ENCODE results near the gene NUB1. TPM values are rescaled to one million over a fixed set of nuclear protein-coding genes. Genes with fewer than 3 reads are reported as not detected.
A peak's percentile ranks its signal among the peaks of the same experiment; 100 is the strongest.
"Not testable (repeated sequence)": the region's sequence is repeated elsewhere in the genome, so short reads cannot be mapped to it uniquely, and the experiment has no call there.

NUB1 gene
- total RNA-seq, 4 donors from 2014 or later = 45.9 to 59.1 (median 53.0) TPM

DNA sequence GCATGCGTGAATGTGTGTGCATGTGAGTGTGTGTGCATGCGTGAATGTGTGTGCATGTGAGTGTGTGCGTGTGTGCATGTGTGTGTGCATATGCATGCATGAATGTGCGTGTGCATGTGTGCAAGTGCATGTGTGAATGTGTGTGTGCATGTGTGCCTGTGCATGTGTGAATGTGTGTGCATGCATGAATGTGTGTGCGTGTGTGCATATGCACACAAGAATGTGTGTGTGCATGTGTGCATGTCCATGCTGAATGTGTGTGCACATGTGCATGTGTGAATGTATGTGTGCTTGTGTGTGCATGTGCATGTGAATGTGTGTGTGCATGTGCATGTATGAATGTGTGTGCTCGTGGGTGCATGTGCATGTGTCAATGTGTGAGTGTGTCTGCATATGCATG is 42.1 kb upstream of the NUB1 start:
- 94% methylated on average over 6 of the region's 6 CpGs for WGBS
- Histone ChIP-seq H3K27me3 (peaks cover 0 to 32% (median 7%) of the 10 kb centered on the region in 4 donors), H3K36me3 (no peaks in the 10 kb centered on the region), H3K9me3 (peaks cover 0 to 5% (median 0%) of the 10 kb centered on the region in 4 donors), H3K4me1 (peaks cover 10 to 13% (median 12%) of the 10 kb centered on the region in 4 donors), H3K4me3 (no peak overlapping the region), H3K27ac (replicated peaks in 1 of 4) (no peak overlapping the region)
- no peak for DNase-seq (ENCODE audit: extremely low spot score)
- TF ChIP-seq, protein P1, sequence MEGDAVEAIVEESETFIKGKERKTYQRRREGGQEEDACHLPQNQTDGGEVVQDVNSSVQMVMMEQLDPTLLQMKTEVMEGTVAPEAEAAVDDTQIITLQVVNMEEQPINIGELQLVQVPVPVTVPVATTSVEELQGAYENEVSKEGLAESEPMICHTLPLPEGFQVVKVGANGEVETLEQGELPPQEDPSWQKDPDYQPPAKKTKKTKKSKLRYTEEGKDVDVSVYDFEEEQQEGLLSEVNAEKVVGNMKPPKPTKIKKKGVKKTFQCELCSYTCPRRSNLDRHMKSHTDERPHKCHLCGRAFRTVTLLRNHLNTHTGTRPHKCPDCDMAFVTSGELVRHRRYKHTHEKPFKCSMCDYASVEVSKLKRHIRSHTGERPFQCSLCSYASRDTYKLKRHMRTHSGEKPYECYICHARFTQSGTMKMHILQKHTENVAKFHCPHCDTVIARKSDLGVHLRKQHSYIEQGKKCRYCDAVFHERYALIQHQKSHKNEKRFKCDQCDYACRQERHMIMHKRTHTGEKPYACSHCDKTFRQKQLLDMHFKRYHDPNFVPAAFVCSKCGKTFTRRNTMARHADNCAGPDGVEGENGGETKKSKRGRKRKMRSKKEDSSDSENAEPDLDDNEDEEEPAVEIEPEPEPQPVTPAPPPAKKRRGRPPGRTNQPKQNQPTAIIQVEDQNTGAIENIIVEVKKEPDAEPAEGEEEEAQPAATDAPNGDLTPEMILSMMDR (IDR thresholded peaks at IDR 0.05) = no peak
- intact Hi-C loops (cut with DNase I) = no loop called here

GRCh38 chr7:151299940-151300645 is 41.5 kb upstream of the NUB1 start:
- H3K9me3 ChIP-seq = peaks cover 0 to 5% (median 0%) of the 10 kb centered on the region in 4 donors
- no peak for DNase-seq (ENCODE audit: extremely low spot score)
- TF ChIP-seq POLR2AphosphoS5 (IDR thresholded peaks at IDR 0.05) = no peak
- intact Hi-C loops (cut with DNase I) = loop anchor here (5.0 kb wide), 1 partner anchor 128 kb away; no protein-coding TSS in a partner anchor
- no peak overlapping the region for H3K4me3 ChIP-seq
- WGBS = 88% methylated on average over 6 of the region's 7 CpGs
- H3K4me1 ChIP-seq = peaks cover 10 to 13% (median 12%) of the 10 kb centered on the region in 4 donors
- H3K27ac ChIP-seq (replicated peaks in 1 of 4) = no peak overlapping the region
- peaks cover 0 to 37% (median 10%) of the 10 kb centered on the region in 4 donors for H3K27me3 ChIP-seq
- no peaks in the 10 kb centered on the region for H3K36me3 ChIP-seq

DNA sequence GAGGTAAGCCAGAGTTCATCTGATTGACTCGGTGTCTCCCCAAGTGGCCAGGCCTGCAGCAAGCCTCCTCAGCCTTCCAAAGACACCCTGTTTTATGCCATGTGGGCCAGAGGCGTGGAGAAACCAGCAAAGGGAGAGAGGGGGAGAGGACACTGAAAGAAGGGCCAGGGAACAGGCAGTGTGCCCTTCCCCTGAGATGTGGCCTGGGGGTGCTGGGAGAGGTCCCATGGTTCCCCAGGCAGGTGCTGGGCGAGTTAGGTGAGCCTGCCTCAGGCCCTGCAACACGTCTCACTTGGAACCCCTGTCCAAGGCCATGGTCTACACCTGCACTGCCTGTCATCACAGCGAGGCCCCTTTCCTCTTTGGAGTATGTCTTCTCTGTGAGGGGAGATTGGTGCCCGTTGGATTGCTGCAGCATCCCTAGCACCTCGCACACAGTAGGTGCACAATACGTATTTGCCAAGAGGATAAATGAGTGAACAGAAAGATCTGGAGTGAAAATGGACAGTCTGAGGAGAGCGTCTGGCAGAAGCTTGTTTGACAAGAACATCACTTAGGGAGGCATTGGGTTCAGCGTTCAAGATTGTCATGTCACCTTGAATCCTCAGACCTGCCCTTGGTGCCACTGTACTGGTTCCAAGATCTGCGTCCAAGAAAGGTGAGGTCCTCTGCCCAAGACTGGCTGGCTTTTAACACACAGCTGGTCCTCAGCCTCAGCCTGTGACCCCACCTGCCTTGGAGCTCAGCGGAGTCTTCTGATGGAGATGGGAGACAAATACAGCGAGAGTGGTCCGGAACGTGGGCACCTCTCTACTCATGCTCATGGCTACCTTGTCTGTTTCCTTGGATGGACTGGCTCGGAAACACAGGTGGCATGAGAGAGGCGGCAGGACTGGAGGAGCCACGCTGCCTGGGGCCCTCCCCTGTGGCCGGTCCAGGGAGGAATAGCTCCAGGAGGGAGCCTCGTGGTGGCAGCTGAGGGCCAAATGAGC is 39.8 kb upstream of the NUB1 start:
- Histone ChIP-seq H3K36me3 (no peaks in the 10 kb centered on the region), H3K9me3 (no peaks in the 10 kb centered on the region), H3K4me3 (no peak overlapping the region), H3K27me3 (peaks cover 0 to 51% (median 11%) of the 10 kb centered on the region in 4 donors), H3K27ac (replicated peaks in 1 of 4) (no peak overlapping the region), H3K4me1 (peaks cover 10 to 13% (median 12%) of the 10 kb centered on the region in 4 donors)
- DNase-seq (ENCODE audit: extremely low spot score) = no peak
- no peak for TF ChIP-seq EP300 (IDR thresholded peaks at IDR 0.05)
- TF ChIP-seq POLR2AphosphoS5 (IDR thresholded peaks at IDR 0.05) = no peak
- TF ChIP-seq, protein P1 (IDR thresholded peaks at IDR 0.05) = no peak
- TF ChIP-seq POLR2A (IDR thresholded peaks at IDR 0.05; ENCODE audit: low read depth) = no peak
- WGBS = 77% methylated on average over 20 of the region's 20 CpGs
- intact Hi-C loops (cut with DNase I) = loop anchor here (2.0 to 5.0 kb wide), 3 partner anchors 57 to 177 kb away; no protein-coding TSS in a partner anchor

- 78% methylated on average over 18 of the region's 19 CpGs for WGBS
- not testable (repeated sequence) for H3K4me3 ChIP-seq; H3K9me3 ChIP-seq; H3K27ac ChIP-seq (replicated peaks in 1 of 4); DNase-seq (ENCODE audit: extremely low spot score); H3K36me3 ChIP-seq
- intact Hi-C loops (cut with DNase I) = loop anchor here (5.0 kb wide), 1 partner anchor 132 kb away; no protein-coding TSS in a partner anchor
- H3K27me3 ChIP-seq = peaks cover 0 to 74% (median 11%) of the 10 kb centered on the region in 4 donors
- peaks cover 10 to 13% (median 12%) of the 10 kb centered on the region in 4 donors for H3K4me1 ChIP-seq
Observed at GRCh38 chr7:151304251-151304650, 37.4 kb upstream of the NUB1 start.

- no peak overlapping the region for H3K27ac ChIP-seq (replicated peaks in 1 of 4)
- 30% methylated on average over 7 of the region's 7 CpGs for WGBS
- no peaks in the 10 kb centered on the region for H3K9me3 ChIP-seq
- no peak for DNase-seq (ENCODE audit: extremely low spot score)
- peak overlapping the region in 1 of 4 donors; percentile 7 for H3K4me3 ChIP-seq
- peaks cover 0 to 75% (median 11%) of the 10 kb centered on the region in 4 donors for H3K27me3 ChIP-seq
- no peaks in the 10 kb centered on the region for H3K36me3 ChIP-seq
- intact Hi-C loops (cut with DNase I) = loop anchor here (5.0 kb wide), 1 partner anchor 133 kb away; no protein-coding TSS in a partner anchor
- TF ChIP-seq EP300 (IDR thresholded peaks at IDR 0.05) = no peak
- no peak for TF ChIP-seq POLR2AphosphoS5 (IDR thresholded peaks at IDR 0.05)
- TF ChIP-seq, protein P1 (IDR thresholded peaks at IDR 0.05) = no peak
- no peak for TF ChIP-seq POLR2A (IDR thresholded peaks at IDR 0.05; ENCODE audit: low read depth)
- peaks cover 10 to 13% (median 12%) of the 10 kb centered on the region in 4 donors for H3K4me1 ChIP-seq
Observed at GRCh38 chr7:151304856-151305255, 36.8 kb upstream of the NUB1 start.
